Pancreas (tissue), 10 donors: ENCODE data around the gene RECQL5. TPM values are rescaled to one million over a fixed set of nuclear protein-coding genes. Genes with fewer than 3 reads are reported as not detected.

ENCODE experiments used
- ATAC-seq, 4 donors: fragments of 200-7000 bp; cut with Tn5 transposase; one replicate each; pipeline versions ENCODE4 v1.8.0 to v1.9.1; 2020; ENCODE audit warnings: mild to moderate bottlenecking in 4 of 4, moderate library complexity in 4 of 4
- DNase-seq, 6 donors: peaks; one replicate each; pipeline ENCODE4 v3.0.0-alpha.2; 2020
- FAIRE-seq: peaks from 2 replicates; lab custom pipeline; 2012; peaks lifted over from hg19 to GRCh38; lab: Jason Lieb, UNC
- H3K27ac ChIP-seq, 4 donors: fragments of 200-600 bp; sonication (generic); 1 replicate in 3 of 4; 2 replicates in 1 of 4; pipeline versions ENCODE4 v1.5.0 to v1.8.0; 2020
- H3K27me3 ChIP-seq, 4 donors: fragments of 200-600 bp; one replicate each; pipeline ENCODE4 v1.8.0; 2021
- H3K36me3 ChIP-seq, 3 donors: fragments of 200-600 bp; sonication (generic) in 1 of 3; one replicate each; pipeline versions ENCODE4 v1.5.0 to v1.8.0; 2020 to 2021
- H3K4me1 ChIP-seq, 3 donors: fragments of 200-600 bp; one replicate each; pipeline ENCODE4 v1.8.0; 2021
- H3K4me3 ChIP-seq, 4 donors: fragments of 200-600 bp; sonication (generic) in 2 of 4; one replicate each; pipeline versions ENCODE4 v1.5.0 to v1.8.0; 2020 to 2021
- H3K9me3 ChIP-seq, 4 donors: fragments of 200-600 bp; one replicate each; pipeline ENCODE4 v1.8.0; 2021
- WGBS, 2 donors: extraction: QIAGEN DNeasy Blood & Tissue Kit; methylation state at CpG; one replicate each; pipeline ENCODE4 v1.1.7; 2013; 5-methylcytosine and 5-hydroxymethylcytosine counted together
- intact Hi-C, 3 donors: fragments of 100-400 bp; cut with DNase I; formaldehyde crosslinking; loops; one replicate each; pipeline versions ENCODE4 v1.11.1 to v1.14.2; 2022
- polyA plus RNA-seq, 2 donors: library from polyadenylated mRNA; stranded (reverse); fragments of 200-250 nt; gene quantifications; one replicate each; pipeline ENCODE4 v1.2.3, GENCODE V29; 2013
- total RNA-seq, 6 donors: library from RNA; stranded (reverse); fragmentation: NEBNext Ultra II Directional in 4 of 6; extraction: Animal tissue kit (Norgen Biotek cat#: 25700) in 4 of 6; gene quantifications; one replicate each; pipeline versions ENCODE4 v1.2.1 to v1.2.4, GENCODE V29; 2021 to 2023
- TF ChIP-seq, protein P1 (sequence below), 4 donors: fragments of 200-600 bp; sonication (generic) in 3 of 4; IDR thresholded peaks; one replicate each; pipeline versions ENCODE4 v1.5.0 to v1.8.0; 2021; ENCODE audit warnings: antibody characterized with exemption in 4 of 4
- donor health status: healthy with polysubstance abuse.
- donor health status: DM: no; HTN: no; CAD: no; lungs with moderate emphysema.
- donor health status: DM: no; HTN: no; CAD: no.
- donor health status: control.
- donor health status: control.
- donor health status: Bipolar disorder and iron deficiency.
- donor health status: DM: yes; HTN: yes; CAD: no.
- donor health status: DM: no; HTN: no; CAD: no.
- donor health status: DM: no; HTN: no; CAD: no.
- donor health status: DM: yes; HTN: yes; CAD: no.

The RECQL5 gene
- total and polyA plus RNA-seq, 8 donors: 8.7 to 65.2 (median 14.9) TPM

GRCh38 chr17:75630071-75630917 lies 36.7 kb downstream of the RECQL5 start:
- FAIRE-seq (no peak), ATAC-seq (no peak), DNase-seq (peak in 2 of 6 donors; percentile 24 to 65)
- WGBS, 2 donors: 84 to 89% methylated on average over 25 to 26 of the region's 26 CpGs
- no peak overlapping the region for H3K4me3 ChIP-seq
- intact Hi-C loops: loop anchor here in 1 of 3 donors (5.0 kb wide), 1 partner anchor 117 kb away; no protein-coding TSS in a partner anchor
- H3K36me3 ChIP-seq: no peaks in the 10 kb centered on the region
- H3K9me3 ChIP-seq: no peaks in the 10 kb centered on the region
- H3K27me3 ChIP-seq: no peaks in the 10 kb centered on the region
- no peak overlapping the region for H3K27ac ChIP-seq
- peaks cover 13 to 14% (median 14%) of the 10 kb centered on the region in 3 donors for H3K4me1 ChIP-seq
- TF ChIP-seq, protein P1, sequence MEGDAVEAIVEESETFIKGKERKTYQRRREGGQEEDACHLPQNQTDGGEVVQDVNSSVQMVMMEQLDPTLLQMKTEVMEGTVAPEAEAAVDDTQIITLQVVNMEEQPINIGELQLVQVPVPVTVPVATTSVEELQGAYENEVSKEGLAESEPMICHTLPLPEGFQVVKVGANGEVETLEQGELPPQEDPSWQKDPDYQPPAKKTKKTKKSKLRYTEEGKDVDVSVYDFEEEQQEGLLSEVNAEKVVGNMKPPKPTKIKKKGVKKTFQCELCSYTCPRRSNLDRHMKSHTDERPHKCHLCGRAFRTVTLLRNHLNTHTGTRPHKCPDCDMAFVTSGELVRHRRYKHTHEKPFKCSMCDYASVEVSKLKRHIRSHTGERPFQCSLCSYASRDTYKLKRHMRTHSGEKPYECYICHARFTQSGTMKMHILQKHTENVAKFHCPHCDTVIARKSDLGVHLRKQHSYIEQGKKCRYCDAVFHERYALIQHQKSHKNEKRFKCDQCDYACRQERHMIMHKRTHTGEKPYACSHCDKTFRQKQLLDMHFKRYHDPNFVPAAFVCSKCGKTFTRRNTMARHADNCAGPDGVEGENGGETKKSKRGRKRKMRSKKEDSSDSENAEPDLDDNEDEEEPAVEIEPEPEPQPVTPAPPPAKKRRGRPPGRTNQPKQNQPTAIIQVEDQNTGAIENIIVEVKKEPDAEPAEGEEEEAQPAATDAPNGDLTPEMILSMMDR (IDR thresholded peaks at IDR 0.05): no peak

DNA sequence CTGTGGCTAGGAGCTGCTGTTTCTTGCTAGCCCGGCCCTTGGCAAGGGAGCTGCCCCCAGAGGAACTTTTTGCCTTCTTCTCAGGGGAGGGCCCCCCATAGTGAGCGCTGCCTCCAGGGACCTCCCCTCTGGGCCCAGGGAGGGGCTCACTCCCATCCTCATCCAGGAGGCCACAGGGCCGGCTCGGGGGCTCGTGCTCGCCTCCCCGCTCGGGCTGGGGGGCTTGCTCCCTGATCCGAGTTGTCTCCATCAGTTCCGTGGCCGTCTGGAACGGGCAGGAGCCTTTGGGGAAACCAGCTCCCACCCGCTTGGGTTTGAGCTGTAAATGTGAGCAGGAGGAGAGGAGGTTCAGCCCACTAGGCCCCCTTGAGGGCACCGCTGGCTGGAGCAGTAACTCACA lies 37.8 kb downstream of the RECQL5 start:
- no peak overlapping the region for H3K4me3 ChIP-seq
- TF ChIP-seq, protein P1 (IDR thresholded peaks at IDR 0.05): no peak
- intact Hi-C loops: loop anchor here in 1 of 3 donors (5.0 kb wide), 1 partner anchor 123 kb away; no protein-coding TSS in a partner anchor
- FAIRE-seq: no peak
- DNase-seq: peak in 1 of 6 donors; percentile 67
- H3K9me3 ChIP-seq: no peaks in the 10 kb centered on the region
- no peaks in the 10 kb centered on the region for H3K27me3 ChIP-seq
- H3K36me3 ChIP-seq: no peaks in the 10 kb centered on the region
- no peak for ATAC-seq
- no peak overlapping the region for H3K27ac ChIP-seq
- WGBS, 2 donors: 81 to 83% methylated on average over 14 of the region's 14 CpGs
- H3K4me1 ChIP-seq: peaks cover 9 to 11% (median 11%) of the 10 kb centered on the region in 3 donors

DNA sequence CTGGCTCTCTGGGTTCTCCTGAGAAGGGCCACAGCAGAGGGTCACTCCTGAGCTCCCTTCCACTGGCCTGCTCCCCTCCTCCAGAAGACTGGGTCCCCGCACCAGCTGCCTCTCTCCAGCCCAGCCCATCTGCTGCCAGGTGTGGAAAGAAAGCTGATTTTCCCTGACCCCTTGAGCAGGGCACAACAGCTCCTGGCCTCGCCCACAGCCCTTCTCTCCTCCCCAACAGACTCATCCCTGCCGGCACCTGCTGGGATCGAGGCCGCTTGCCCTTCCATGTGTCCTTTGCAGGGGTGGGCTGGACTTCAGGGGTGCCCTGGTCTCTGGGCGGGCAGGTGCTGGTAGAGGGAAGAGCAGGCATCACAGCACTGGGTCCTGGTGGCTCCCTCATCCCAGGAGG lies 38.5 kb downstream of the RECQL5 start:
- Histone ChIP-seq H3K36me3 (no peaks in the 10 kb centered on the region), H3K27me3 (no peaks in the 10 kb centered on the region), H3K27ac (no peak overlapping the region), H3K4me1 (peaks cover 4% of the 10 kb centered on the region in 3 donors), H3K4me3 (no peak overlapping the region), H3K9me3 (no peaks in the 10 kb centered on the region)
- intact Hi-C loops: loop anchor here in 1 of 3 donors (5.0 kb wide), 1 partner anchor 124 kb away; no protein-coding TSS in a partner anchor
- WGBS, 2 donors: 86 to 88% methylated on average over 6 of the region's 6 CpGs
- TF ChIP-seq, protein P1 (IDR thresholded peaks at IDR 0.05): no peak
- DNase-seq (peak in 1 of 6 donors; percentile 64), FAIRE-seq (no peak), ATAC-seq (no peak)

DNA sequence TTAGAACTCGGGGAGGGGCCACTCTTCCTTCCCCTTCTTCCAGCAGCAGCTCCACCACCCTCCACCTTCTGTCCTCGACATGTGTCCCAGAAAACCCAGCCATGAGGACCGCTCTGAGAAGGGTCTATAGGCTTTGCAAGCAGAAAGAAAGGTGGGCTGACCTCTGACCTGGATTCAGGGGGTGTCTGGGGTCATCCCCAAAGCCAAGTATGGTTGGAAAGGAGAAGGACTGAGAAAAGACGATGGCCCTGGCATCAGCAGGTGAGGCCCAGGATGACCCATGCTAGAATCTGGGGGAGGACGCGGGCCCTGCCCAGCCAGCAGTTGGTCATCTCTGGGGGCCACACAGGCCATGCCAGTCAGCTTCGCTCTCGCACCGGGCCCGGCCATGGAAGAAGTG lies 39.9 kb downstream of the RECQL5 start:
- Histone ChIP-seq H3K4me3 (no peak overlapping the region), H3K9me3 (no peaks in the 10 kb centered on the region), H3K4me1 (no peaks in the 10 kb centered on the region), H3K27ac (no peak overlapping the region), H3K27me3 (no peaks in the 10 kb centered on the region), H3K36me3 (no peaks in the 10 kb centered on the region)
- FAIRE-seq (no peak), ATAC-seq (no peak), DNase-seq (peak in 1 of 6 donors; percentile 9)
- TF ChIP-seq, protein P1 (IDR thresholded peaks at IDR 0.05): no peak
- 88 to 90% methylated on average over 10 of the region's 10 CpGs for WGBS, 2 donors
- intact Hi-C loops: loop anchor here in 1 of 3 donors (5.0 kb wide), 1 partner anchor 125 kb away; no protein-coding TSS in a partner anchor
